GM12891 (cell line): Measurements from ENCODE around the gene SAA1.

Experiments
- POLR2A ChIP-seq: IDR thresholded peaks from 2 replicates; pipeline ENCODE4 v1.6.1; 2011; ENCODE audit warnings: low read depth, low read length, control low read depth
- POLR2AphosphoS5 ChIP-seq: IDR thresholded peaks from 2 replicates; pipeline ENCODE4 v1.6.1; 2011; ENCODE audit warnings: low read depth, low read length, control low read depth
- POU2F2 ChIP-seq: IDR thresholded peaks from 2 replicates; pipeline ENCODE4 v1.6.1; 2011; ENCODE audit warnings: low read depth, mild to moderate bottlenecking, control low read depth, low read length, moderate library complexity

DNA sequence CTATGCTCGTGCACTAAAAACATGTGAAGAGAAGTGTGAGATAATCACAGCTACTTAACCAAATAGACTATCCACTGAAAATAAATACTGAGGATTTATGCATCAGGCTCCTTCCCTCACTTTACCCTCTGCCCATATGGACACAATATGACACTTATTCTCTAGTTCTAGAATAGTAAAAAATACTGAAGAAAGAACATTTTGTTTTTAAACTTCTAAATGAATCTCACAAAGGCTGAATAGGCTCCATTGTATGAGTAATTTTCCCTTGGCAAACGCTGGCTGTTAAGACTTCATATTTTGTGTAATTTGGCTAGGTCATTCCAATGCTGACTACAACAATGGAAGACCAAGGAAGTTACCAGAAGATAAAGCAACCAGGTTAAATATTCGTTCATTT lies 45.9 kb downstream of the SAA1 start:
- TF ChIP-seq POLR2A (no peak), POU2F2 (no peak), POLR2AphosphoS5 (no peak)
